ENCODE results near the gene IQGAP2. TPM values are rescaled to one million over a fixed set of nuclear protein-coding genes. Genes with fewer than 3 reads are reported as not detected.
"Not testable (repeated sequence)": the region's sequence is repeated elsewhere in the genome, so short reads cannot be mapped to it uniquely, and the experiment has no call there.

IQGAP2 gene
- total and polyA plus RNA-seq, 9 donors, result 5.4 to 18.9 (median 9.5) TPM

- H3K27ac ChIP-seq (ENCODE audit: low read length), result no peak overlapping the region
These were observed 199.1 kb downstream of the IQGAP2 start for GRCh38 chr5:76602094-76602726.

DNA sequence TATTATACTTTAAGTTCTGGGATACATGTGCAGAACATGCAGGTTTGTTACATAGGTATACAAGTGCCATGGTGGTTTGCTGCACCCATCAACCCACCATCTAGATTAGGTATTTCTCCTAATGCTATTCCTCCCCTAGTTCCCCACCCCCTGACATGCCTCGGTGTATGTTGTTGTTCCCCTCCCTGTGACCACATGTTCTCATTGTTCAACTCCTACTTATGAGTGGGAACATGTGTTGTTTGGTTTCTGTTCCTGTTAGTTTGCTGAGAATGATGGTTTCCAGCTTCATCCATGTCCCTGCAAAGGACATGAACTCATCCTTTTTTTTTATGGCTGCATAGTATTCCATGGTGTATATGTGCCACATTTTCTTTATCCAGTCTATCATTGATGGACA is 200.9 kb downstream of the IQGAP2 start:
- not testable (repeated sequence) for H3K36me3 ChIP-seq (ENCODE audit: control insufficient read depth, insufficient read depth, low read length); H3K4me3 ChIP-seq (ENCODE audit: low read length); H3K4me1 ChIP-seq (ENCODE audit: control insufficient read depth, insufficient read depth, low read length); DNase-seq; H3K27ac ChIP-seq (ENCODE audit: low read length); H3K9me3 ChIP-seq (replicated peaks; ENCODE audit: control insufficient read depth, low read depth, low read length); H3K27me3 ChIP-seq (ENCODE audit: control insufficient read depth, insufficient read depth, low read length)
- no CpG with 5 or more reads among the region's 1 CpG for WGBS (ENCODE audit: insufficient coverage)

More at GRCh38 chr5:76602094-76602726, 199.1 kb downstream of the IQGAP2 start:
- H3K9me3 ChIP-seq (replicated peaks; ENCODE audit: control insufficient read depth, low read depth, low read length), result no peaks in the 10 kb centered on the region
- H3K4me1 ChIP-seq (ENCODE audit: control insufficient read depth, insufficient read depth, low read length), result no peaks in the 10 kb centered on the region
- no CpG with 5 or more reads among the region's 2 CpGs for WGBS (ENCODE audit: insufficient coverage)
- no peak for DNase-seq
- H3K36me3 ChIP-seq (ENCODE audit: control insufficient read depth, insufficient read depth, low read length), result no peaks in the 10 kb centered on the region
- no peaks in the 10 kb centered on the region for H3K27me3 ChIP-seq (ENCODE audit: control insufficient read depth, insufficient read depth, low read length)
- H3K4me3 ChIP-seq (ENCODE audit: low read length), result no peak overlapping the region

DNA sequence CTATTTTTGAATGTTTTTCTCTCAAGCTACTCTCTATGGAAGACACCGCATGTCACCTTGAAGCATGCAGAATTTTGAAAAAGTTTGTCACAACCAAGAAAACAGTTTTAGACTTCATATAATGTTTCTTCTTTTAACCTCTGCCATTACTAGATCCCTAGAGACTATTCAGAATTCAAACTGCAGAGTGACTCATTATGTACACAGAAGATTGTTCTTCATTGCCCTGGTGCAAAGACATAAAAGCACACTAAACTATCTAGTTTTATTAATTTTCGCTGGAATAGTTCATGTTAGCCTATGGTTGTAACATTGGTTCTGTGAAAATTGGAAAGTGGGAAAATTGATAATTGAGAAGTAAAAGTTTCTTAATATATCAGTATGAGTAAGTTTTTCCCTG is 201.8 kb downstream of the IQGAP2 start:
- Histone ChIP-seq H3K4me1 (ENCODE audit: control insufficient read depth, insufficient read depth, low read length) (peaks cover 4% of the 10 kb centered on the region), H3K27me3 (ENCODE audit: control insufficient read depth, insufficient read depth, low read length) (no peaks in the 10 kb centered on the region)

DNA sequence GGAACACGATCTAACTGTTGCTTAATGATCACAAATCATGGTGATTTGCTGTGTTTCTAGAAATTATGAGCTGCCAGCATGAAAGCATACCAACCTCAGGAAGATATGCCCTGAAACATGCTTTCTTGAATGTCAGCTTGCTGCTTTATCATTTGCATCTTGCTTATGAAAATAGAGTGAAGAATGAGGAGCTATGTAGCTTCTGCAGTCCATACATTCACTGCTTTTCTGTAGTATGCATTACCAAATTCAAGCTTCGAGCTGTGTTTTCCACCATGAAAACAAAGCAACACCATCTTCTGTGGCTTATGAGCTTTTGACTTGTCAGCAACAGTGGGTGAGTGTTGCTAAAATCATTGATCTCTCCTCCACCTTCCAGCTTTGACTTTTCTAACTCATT is 203.6 kb downstream of the IQGAP2 start:
- DNase-seq, result no peak
- WGBS (ENCODE audit: insufficient coverage), result no CpG with 5 or more reads among the region's 2 CpGs
- Histone ChIP-seq H3K36me3 (ENCODE audit: control insufficient read depth, insufficient read depth, low read length) (no peaks in the 10 kb centered on the region), H3K9me3 (replicated peaks; ENCODE audit: control insufficient read depth, low read depth, low read length) (no peaks in the 10 kb centered on the region), H3K27ac (ENCODE audit: low read length) (no peak overlapping the region), H3K27me3 (ENCODE audit: control insufficient read depth, insufficient read depth, low read length) (no peaks in the 10 kb centered on the region), H3K4me3 (ENCODE audit: low read length) (no peak overlapping the region), H3K4me1 (ENCODE audit: control insufficient read depth, insufficient read depth, low read length) (peaks cover 4% of the 10 kb centered on the region)

More for the DNA sequence above, 201.8 kb downstream of the IQGAP2 start:
- no peak for DNase-seq
- H3K9me3 ChIP-seq (replicated peaks; ENCODE audit: control insufficient read depth, low read depth, low read length), result no peaks in the 10 kb centered on the region
- H3K27ac ChIP-seq (ENCODE audit: low read length), result no peak overlapping the region
- 0% methylated on average over 1 of the region's 2 CpGs for WGBS (ENCODE audit: insufficient coverage)
- H3K36me3 ChIP-seq (ENCODE audit: control insufficient read depth, insufficient read depth, low read length), result no peaks in the 10 kb centered on the region
- H3K4me3 ChIP-seq (ENCODE audit: low read length), result no peak overlapping the region

DNA sequence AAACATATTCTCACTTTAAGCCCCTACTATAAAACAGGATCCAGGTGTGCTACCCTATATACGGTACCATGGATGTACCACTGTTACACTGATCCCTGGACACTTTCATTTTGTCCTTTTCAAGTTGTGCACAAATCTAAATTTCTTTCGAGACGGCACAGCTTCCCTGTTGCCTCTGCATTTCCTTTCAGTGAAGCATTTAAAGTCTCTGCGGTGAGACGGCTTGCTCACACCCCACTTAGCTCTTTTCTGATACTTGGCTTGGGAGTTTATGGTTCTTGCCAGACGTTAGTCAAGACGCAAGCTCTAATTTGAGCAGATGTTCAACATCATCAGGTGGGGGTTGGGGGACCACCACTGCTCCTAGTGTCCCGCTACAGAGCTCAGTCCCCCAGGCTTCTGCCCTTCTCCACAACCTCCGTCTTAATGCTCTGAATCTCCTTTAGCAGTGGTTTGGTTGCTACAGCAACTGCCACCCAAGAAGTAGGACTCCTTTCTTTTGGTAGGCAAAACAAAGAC is 204.3 kb downstream of the IQGAP2 start:
- Histone ChIP-seq H3K4me1 (ENCODE audit: control insufficient read depth, insufficient read depth, low read length) (peaks cover 4% of the 10 kb centered on the region), H3K36me3 (ENCODE audit: control insufficient read depth, insufficient read depth, low read length) (no peaks in the 10 kb centered on the region), H3K27ac (ENCODE audit: low read length) (peak overlapping the region; percentile 23), H3K27me3 (ENCODE audit: control insufficient read depth, insufficient read depth, low read length) (no peaks in the 10 kb centered on the region), H3K9me3 (replicated peaks; ENCODE audit: control insufficient read depth, low read depth, low read length) (no peaks in the 10 kb centered on the region), H3K4me3 (ENCODE audit: low read length) (no peak overlapping the region)
- WGBS (ENCODE audit: insufficient coverage), result 6% methylated on average over 7 of the region's 9 CpGs
- peak; percentile 65 for DNase-seq

DNA sequence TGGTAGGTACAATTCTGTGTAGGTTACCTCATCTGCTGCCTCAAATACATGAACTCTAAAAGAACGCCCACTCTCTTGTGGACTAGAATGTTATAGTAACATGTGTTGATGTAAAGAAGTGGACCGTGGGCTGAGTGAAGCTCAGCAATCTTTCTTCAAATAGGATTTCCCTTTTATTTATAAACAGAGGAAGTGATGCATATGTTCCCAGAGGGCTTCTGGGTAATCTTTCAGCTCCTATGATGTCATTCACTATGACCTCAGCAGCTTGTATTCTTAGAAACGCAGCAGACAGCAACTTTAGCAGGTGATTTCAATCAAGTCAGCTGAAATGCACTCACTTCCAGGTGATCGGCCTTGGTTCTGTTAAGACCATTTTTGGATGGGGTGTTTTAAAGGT is 205.7 kb downstream of the IQGAP2 start:
- DNase-seq, result peak; percentile 88
- H3K4me3 ChIP-seq (ENCODE audit: low read length), result no peak overlapping the region
- no peaks in the 10 kb centered on the region for H3K27me3 ChIP-seq (ENCODE audit: control insufficient read depth, insufficient read depth, low read length)
- H3K4me1 ChIP-seq (ENCODE audit: control insufficient read depth, insufficient read depth, low read length), result peaks cover 4% of the 10 kb centered on the region
- H3K36me3 ChIP-seq (ENCODE audit: control insufficient read depth, insufficient read depth, low read length), result no peaks in the 10 kb centered on the region
- H3K27ac ChIP-seq (ENCODE audit: low read length), result peak overlapping the region; percentile 11
- H3K9me3 ChIP-seq (replicated peaks; ENCODE audit: control insufficient read depth, low read depth, low read length), result no peaks in the 10 kb centered on the region
- WGBS (ENCODE audit: insufficient coverage), result 0% methylated on average over 1 of the region's 4 CpGs

DNA sequence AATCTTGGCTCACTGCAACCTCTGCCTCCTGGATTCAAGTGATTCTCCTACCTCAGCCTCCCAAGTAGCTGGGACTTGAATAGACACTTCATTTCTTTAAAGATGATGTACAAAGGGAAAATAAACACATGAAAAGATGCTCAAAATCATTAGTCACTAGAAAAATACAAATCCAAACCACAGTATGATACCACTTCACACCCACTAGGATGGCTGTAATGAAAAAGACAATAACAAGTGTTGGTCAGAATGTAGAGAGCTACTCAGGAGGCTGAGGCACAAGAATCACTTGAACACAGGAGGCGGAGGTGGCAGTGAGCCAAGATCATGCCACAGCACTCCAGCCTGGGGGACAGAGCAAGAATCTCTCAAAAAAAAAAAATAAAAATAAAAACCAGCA is 207.1 kb downstream of the IQGAP2 start:
- H3K27ac ChIP-seq (ENCODE audit: low read length), result no peak overlapping the region
- no peaks in the 10 kb centered on the region for H3K9me3 ChIP-seq (replicated peaks; ENCODE audit: control insufficient read depth, low read depth, low read length)
- no peak for DNase-seq
- no peak overlapping the region for H3K4me3 ChIP-seq (ENCODE audit: low read length)
- WGBS (ENCODE audit: insufficient coverage), result no CpG with 5 or more reads among the region's 1 CpG
- no peaks in the 10 kb centered on the region for H3K36me3 ChIP-seq (ENCODE audit: control insufficient read depth, insufficient read depth, low read length)
- no peaks in the 10 kb centered on the region for H3K27me3 ChIP-seq (ENCODE audit: control insufficient read depth, insufficient read depth, low read length)
- H3K4me1 ChIP-seq (ENCODE audit: control insufficient read depth, insufficient read depth, low read length), result peaks cover 4% of the 10 kb centered on the region

- H3K9me3 ChIP-seq (replicated peaks; ENCODE audit: control insufficient read depth, low read depth, low read length), result no peaks in the 10 kb centered on the region
- no peaks in the 10 kb centered on the region for H3K4me1 ChIP-seq (ENCODE audit: control insufficient read depth, insufficient read depth, low read length)
- no peak overlapping the region for H3K4me3 ChIP-seq (ENCODE audit: low read length)
- H3K36me3 ChIP-seq (ENCODE audit: control insufficient read depth, insufficient read depth, low read length), result no peaks in the 10 kb centered on the region
- no peak for DNase-seq
- 75% methylated on average over 5 of the region's 5 CpGs for WGBS (ENCODE audit: insufficient coverage)
- H3K27me3 ChIP-seq (ENCODE audit: control insufficient read depth, insufficient read depth, low read length), result no peaks in the 10 kb centered on the region
- no peak overlapping the region for H3K27ac ChIP-seq (ENCODE audit: low read length)
These were observed 209.9 kb downstream of the IQGAP2 start for GRCh38 chr5:76612942-76613341.

DNA sequence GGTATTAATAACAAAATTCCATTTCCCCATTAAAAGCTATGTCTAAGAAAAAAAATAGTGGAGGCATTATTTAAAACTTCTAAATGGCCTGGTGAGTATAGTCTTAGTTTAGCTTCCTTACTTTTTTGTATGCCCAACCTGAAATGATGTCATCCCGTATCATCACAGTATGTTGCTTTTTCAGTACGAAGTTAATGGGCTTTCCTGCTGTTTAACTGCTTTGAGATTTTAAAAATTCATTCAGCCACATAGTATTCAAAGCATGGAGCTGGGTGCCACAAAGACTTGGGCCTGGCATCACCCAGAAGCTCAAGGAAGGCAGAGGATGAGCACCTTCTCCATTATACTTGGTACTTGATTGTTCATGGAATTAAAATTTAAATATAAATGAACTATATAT is 212.7 kb downstream of the IQGAP2 start:
- no peaks in the 10 kb centered on the region for H3K27me3 ChIP-seq (ENCODE audit: control insufficient read depth, insufficient read depth, low read length)
- no peak overlapping the region for H3K4me3 ChIP-seq (ENCODE audit: low read length)
- DNase-seq, result no peak
- no peak overlapping the region for H3K27ac ChIP-seq (ENCODE audit: low read length)
- no CpG with 5 or more reads among the region's 2 CpGs for WGBS (ENCODE audit: insufficient coverage)
- H3K9me3 ChIP-seq (replicated peaks; ENCODE audit: control insufficient read depth, low read depth, low read length), result no peaks in the 10 kb centered on the region
- H3K36me3 ChIP-seq (ENCODE audit: control insufficient read depth, insufficient read depth, low read length), result no peaks in the 10 kb centered on the region
- H3K4me1 ChIP-seq (ENCODE audit: control insufficient read depth, insufficient read depth, low read length), result no peaks in the 10 kb centered on the region

GRCh38 chr5:76616206-76616605 is 213.1 kb downstream of the IQGAP2 start:
- Histone ChIP-seq H3K9me3 (replicated peaks; ENCODE audit: control insufficient read depth, low read depth, low read length) (no peaks in the 10 kb centered on the region), H3K27ac (ENCODE audit: low read length) (no peak overlapping the region), H3K4me3 (ENCODE audit: low read length) (no peak overlapping the region), H3K36me3 (ENCODE audit: control insufficient read depth, insufficient read depth, low read length) (no peaks in the 10 kb centered on the region), H3K27me3 (ENCODE audit: control insufficient read depth, insufficient read depth, low read length) (no peaks in the 10 kb centered on the region), H3K4me1 (ENCODE audit: control insufficient read depth, insufficient read depth, low read length) (no peaks in the 10 kb centered on the region)
- WGBS (ENCODE audit: insufficient coverage), result 78% methylated on average over 2 of the region's 2 CpGs
- no peak for DNase-seq

GRCh38 chr5:76617229-76617628 is 214.1 kb downstream of the IQGAP2 start:
- no peak overlapping the region for H3K27ac ChIP-seq (ENCODE audit: low read length)
- WGBS (ENCODE audit: insufficient coverage), result no CpG with 5 or more reads among the region's 4 CpGs
- DNase-seq, result no peak
- H3K9me3 ChIP-seq (replicated peaks; ENCODE audit: control insufficient read depth, low read depth, low read length), result no peaks in the 10 kb centered on the region
- no peaks in the 10 kb centered on the region for H3K27me3 ChIP-seq (ENCODE audit: control insufficient read depth, insufficient read depth, low read length)
- H3K4me1 ChIP-seq (ENCODE audit: control insufficient read depth, insufficient read depth, low read length), result peaks cover 4% of the 10 kb centered on the region
- H3K4me3 ChIP-seq (ENCODE audit: low read length), result no peak overlapping the region
- H3K36me3 ChIP-seq (ENCODE audit: control insufficient read depth, insufficient read depth, low read length), result no peaks in the 10 kb centered on the region
